Stimulated activated CD4-positive, alpha-beta T cell treated with anti-CD3 and anti-CD28 coated beads, Interleukin-4, amount 100 ng/mL, for 4 hours (primary cell): ENCODE results near the gene CHCHD3.

Experiments used
- DNase-seq, 2 experiments: peaks; one replicate each; pipeline ENCODE4 v3.0.0-alpha.2; 2020

CHCHD3 gene

DNA sequence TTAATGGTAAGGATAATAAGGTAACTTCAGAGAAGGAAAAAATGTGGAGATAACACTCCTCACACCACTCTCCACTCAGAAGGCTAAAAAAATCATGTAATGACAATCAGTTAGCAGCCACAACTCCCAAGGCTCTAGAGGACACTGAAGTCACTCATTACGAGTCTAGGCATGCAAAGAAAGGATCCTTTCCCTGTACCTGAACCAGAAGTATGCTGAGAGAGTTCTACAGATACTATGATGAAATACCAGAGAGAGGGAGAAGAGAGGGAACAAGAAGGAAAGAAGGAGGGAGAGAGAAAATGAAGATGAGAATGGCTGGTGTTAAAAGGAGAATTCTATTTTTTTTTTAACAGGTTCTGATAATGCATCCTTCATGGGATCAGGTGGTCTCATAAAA, 281.4 kb downstream of the CHCHD3 start:
- DNase-seq = no peak

DNA sequence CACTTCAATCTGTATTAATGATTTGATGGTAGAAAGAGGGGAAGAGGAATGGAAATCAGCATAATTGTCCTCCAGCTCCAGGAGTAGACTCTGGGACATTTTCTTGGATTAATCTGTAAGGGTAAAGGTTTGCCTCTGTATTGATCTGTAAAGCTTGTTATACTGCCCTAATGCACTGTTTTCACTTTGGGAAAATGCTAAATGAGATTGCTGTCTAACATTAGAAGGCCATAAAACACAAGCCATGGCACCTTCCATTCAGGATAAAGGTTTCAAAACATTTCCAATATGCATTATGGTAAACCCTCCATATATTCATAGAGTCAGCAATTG, 282.8 kb downstream of the CHCHD3 start:
- DNase-seq = no peak

DNA sequence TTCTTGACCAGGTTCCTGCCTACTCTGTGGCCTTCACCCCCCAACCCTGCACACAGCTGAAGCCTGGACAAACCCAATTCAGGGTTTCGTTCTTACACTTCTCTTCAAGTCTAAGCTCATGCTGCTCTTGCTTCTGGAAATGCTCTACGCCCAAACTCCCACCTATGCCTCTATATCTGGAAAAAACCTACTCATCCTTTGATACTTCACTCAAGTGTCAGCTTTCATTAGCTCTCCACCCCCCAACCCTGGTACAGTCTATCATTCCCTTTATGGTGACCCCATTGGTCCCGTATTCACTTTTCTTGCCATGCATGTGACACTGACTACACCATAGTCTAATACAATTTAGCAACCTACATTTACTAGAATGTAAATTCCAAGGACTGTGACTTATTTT, 284.7 kb downstream of the CHCHD3 start:
- DNase-seq = no peak

DNA sequence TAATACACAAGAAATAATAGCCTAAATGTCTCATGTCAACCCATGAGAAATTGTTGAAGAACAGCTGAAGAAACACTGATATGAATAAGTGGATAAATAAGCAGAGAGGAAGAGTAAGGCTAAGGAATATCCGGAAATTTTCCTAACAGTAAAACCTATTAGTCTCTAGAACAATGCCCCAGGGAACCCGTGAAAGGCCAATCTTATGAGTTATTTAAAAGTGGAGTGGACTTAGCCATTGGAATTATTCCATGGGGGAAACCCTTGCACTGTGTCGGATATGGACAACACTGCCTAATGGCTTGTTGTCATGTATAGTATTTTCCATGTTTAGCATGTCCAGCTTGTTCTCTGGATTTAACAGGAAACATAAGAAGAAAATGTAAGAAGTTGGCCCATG, 288.4 kb downstream of the CHCHD3 start:
- DNase-seq = no peak

DNA sequence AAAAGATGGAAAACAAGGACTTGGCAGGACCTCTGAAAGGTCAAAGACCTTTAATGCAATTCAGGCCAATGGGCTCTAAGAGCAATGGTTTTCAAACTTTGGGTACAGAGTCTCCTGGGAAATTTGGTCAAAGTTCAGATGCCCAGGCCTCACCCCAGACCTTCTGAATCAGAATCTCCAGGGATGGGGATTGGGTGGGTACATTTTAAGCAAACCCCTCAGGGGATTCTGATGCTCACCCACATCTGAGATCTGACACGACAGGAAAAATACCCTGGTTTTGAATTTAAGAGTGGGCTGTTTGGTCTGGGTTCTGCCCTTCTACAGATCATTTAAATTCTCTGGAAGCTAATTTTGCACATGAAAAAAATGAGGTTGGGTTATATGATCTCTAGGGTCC, 290.9 kb downstream of the CHCHD3 start:
- no peak for DNase-seq

DNA sequence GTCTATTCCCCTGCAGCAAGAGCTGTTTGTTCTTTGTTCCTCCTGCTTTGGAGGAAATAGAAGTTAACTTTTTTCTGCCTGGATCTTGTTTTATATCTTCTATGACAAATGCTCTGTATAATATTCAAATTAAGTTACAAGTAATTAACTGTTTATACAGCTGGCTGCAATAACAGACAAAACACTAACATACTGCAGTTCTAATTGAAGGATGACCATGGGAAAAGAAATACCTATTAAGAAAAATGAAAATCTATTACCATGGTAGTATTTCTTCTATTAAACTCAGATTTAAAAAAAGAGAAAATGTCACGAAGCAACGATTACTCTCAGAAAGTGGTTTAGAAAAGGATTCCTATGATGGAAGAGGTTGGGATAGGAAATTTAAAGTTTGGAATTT, 291.8 kb downstream of the CHCHD3 start:
- no peak for DNase-seq

DNA sequence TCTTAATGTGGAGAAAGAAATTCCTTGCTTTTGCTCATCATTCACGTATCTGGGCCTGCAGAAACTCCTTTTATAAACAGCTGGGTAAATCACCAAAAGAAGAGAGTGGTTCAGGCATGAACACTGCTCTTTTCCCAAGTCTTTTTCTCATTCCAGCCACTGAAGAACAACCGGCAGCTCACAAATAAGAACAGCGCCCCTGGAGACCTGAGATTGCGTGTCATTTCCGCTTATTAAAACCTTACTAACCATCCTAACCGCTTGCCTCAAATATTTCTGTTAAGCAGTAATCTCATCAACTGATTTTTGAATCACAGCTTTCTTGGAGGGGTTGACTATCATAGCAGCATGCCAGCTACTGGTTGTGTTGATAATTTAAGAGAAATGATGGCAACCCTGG, 292.6 kb downstream of the CHCHD3 start:
- DNase-seq = no peak

DNA sequence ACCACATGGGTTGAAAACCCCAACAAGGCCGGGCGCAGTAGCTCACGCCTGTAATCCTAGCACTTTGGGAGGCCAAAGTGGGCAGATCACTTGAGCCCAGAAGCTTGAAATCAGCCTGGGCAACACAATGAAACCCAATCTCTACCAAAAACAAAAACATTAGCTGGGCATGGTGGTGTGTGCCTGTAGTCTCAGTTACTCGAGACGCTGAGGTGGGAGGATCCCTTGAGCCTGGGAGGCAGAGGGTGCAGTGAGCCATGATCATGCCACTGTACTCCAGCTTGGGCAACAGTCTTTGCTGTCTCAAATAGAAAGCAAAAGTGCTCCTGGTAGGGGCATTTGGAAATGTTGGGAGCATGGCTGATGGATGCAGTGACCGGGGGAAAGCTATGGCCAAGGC, 296.0 kb downstream of the CHCHD3 start:
- no peak for DNase-seq

DNA sequence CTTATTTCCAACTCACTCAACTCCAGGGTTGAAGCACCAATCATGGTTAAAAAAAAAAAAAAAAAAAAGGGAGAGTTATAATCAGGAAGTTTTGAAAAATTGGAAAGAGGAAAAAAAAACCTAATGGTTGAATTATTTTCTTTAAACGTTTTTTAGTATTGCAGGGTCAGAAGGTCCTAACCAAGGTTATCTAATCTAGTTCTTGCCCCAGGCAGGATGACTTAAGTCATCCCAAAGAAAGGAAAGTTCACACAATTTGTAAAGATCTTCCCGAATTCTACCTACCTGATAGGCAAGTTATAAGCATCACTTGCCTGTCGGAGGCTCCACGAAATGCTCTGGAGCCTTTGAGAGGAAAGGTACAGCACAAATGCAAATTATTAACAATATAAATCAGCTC, 297.5 kb downstream of the CHCHD3 start:
- DNase-seq = no peak

DNA sequence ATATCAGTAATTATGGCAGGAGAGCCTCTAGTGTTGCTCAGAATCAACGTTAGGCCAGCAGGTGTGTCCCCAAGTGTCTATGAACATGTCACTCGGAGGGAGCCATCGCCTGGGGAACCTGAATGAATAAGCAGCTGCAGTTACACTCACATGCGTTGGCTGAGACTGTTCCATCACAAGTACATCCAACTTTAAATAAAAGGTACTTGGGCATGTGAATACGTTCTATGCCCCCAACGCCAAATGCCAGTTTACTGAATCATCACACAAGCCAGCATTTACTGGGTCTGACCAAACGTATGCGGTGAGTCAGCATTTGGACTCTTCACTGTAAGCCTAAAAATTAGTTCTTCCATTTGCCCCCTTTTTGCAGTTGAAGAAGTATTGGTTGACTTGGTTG, 298.1 kb downstream of the CHCHD3 start:
- no peak for DNase-seq

DNA sequence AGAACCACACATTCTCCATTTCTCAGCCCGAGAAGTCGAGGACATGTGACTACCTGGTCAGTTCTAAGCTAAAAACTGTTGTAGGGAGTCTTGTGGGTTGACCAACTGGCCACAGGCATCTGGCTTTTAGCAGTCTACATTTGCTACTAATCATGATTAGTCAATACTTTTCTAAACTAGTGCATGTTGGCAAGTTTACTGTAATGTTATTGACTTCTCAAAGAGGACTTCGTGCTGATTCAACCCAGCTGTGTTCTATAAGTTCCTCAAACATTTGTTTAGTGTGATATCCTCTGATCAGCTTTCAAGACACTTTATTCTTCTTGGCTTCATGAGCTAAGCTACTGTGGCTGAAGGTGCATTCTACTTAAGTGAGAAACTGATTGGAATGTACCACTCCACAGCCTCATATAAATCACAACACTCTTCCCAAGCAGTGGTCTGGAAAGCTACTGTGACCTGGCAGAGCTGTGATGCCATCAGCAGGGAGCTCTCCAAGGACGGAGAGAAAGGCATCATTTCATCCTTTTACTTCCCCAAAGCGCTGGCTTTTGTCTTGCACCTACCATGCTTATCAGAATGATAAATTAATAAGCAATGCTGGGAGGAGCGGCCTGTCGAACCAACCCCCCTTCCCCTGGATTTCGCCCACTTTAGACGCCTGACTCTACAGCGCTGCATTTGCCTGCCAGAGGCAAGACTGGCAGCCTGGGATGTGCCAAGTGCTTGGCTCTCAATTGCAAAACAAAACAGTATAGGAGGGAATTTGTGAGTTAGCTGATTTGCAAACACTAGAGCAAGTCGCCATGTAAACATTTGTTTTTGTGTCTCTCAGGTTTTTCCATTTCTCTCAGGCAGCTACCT, 298.9 kb downstream of the CHCHD3 start:
- no peak for DNase-seq

DNA sequence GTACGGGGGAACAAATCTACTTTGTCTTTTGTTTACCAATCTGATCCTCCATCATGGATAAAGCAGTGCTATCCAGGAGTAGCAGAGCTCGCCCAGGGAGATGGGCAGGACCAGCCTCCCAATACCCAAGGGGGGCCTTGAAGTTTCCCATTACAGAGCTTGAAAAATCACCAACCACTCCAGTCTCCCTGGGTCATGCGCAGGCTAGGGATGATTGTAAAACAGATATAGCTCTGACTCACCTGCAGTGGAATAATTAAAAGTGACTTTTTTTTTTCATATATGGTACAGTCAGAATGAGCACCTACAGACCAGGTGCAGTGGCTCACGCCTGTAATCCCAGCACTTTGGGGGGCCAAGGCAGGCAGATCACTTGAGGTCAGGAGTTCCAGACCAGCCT, 301.1 kb downstream of the CHCHD3 start:
- DNase-seq = no peak

DNA sequence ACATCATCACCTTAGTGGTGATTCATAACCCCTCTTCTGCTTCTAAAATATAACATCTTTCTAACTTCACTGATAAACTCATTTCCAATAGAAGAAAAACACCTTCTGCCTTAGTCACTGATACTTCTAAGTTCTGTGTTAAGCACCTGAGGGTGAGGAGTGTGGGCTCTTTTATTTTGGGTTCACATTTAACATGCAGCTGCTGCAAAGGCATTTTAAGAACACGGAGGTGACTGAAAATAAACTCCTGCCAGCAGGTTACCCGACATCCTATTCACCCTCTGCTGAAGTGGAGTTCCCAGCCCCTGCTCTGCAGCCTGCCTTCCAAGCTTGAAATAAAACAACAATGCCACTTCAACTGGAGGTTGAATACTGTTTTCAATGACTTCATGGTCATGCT, 302.7 kb downstream of the CHCHD3 start:
- DNase-seq = no peak

DNA sequence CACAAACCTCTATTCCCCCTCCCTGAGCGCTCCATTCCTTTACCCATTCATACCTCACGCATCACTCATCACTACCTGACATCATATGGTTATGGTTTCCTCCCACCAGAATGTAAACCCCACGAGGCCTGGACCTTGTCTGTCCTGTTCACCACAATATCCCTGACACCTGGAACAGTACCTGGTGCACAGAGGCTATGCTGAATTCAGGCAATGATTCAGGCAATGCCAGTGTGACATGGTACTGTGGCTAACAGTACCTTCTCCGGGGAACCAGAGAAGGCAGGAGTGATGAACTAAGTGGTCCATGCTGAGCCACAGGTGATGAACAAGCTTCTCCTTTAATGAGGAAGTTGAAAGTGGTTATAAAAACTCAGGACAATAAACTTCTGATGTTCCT, 303.1 kb downstream of the CHCHD3 start:
- DNase-seq = no peak

DNA sequence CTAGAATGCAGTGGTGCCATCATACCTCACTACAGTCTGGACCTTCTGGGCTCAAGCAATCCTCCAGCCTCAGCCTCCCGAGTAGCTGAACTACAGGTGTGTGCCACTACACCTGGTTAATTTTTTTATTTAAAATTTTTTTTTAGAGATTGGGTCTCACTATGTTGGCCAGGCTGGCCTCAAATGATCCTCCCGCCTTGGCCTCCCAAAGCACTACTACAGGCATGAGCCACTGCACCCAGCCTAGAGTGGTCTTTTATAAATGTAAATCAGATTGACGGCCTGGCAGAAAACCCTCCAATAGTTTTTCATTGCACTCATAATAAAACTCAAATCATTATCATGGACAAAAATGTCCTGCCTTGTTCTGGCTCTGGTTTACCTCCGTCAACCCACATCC, 303.9 kb downstream of the CHCHD3 start:
- no peak for DNase-seq

DNA sequence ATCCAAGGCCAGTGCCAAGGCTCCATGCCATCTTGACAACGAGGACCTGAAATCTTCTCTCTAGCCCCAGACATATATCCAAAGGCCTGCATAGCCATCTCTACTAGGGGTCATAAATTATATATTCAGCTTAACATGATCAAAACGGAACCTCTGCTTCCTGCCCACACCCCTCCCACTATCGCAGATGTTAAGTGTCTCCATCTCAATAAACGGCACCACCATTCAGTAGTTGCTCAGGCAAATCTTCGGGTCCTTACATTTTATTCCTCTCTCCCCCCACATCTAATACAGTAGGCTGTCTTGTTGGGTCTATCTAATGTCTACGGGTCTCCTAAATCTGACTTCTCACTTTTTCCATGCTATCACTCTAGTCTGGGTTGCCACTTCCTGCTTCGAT, 304.5 kb downstream of the CHCHD3 start:
- DNase-seq = no peak

DNA sequence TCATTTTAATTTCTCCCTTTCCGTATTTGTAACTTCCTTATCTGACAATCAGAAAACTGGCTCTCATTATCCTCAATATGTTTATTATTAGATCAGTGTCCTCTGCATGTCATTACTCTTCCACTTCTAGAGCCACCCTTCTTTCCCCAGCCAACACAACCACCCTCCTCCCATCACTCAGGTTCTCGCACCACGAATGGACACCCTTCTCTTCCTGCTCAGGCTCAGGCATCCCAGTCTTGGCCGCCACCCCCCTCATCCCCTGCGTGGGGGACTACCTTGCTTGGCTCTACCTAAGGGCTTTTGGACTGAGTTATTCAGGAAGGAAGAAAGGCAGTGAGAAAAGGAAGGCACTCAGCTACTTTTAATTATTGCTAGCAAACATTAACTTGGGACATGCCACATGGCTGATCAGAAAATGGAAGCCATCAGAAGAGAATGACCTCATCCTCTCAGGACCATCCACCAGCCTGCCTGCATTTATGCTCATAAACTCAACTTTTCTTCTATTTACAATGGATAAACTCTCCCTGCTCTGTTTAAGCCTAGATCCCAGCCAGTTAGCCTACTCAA, 305.8 kb downstream of the CHCHD3 start:
- DNase-seq = no peak

DNA sequence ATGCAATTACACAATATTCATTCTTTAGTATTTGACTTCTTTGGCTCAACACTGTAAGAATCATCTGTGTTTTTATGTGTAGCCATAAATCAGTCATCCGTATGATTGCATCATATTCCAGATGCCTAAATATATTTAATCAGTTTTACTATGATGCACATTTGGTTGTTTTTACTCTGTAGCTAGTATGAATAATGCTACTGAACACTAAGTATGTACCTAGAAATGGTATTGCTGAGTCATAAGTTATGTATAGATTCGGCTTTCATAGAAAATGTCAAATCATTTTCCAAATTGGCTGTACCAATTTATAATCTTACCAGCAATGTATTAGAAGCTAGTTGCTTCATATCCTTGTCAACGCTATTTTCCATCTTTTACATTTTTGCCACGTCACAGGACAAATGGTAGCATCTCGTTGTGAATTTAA, 308.3 kb downstream of the CHCHD3 start:
- no peak for DNase-seq

DNA sequence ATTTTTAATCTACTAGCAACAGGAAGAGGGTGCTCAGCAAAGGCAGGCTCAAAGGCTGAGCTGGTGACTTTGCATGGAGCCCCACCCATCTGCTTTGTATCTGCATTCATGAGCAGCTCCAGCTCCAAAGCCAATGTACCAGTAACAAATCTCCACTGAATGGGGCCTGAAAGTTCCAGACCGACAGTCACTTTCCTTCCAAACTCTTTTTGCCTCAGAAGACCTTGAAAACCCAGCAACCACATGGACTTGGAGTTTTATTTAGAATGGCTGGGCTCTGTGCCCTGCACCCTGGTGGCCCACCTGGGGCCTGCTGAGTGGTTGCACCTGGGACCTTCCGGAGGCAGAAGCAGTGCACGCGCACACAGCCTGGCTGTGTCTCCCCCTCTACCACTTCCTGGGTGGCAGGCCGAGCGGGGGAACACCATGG, 310.6 kb downstream of the CHCHD3 start:
- peak in 1 of 2 experiments; percentile 6 for DNase-seq

DNA sequence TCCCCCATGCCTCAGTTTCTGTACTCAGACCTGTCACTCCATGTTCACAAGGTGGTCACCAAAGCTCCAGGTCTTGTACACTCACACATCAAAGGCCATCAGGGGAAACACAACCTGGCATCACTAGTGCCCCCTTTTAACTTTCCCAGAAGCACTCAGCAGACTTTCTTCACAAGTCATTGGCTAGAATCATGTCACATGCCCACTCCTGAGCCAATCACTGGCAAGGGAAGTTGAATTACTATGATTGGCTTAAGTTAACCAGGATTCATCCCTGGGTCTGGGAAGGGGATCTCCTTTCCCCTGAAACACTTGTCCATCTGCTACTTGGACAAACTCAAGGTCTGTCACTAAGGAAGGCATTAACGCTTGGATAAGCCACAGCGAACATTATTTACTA, 311.8 kb downstream of the CHCHD3 start:
- DNase-seq = no peak

DNA sequence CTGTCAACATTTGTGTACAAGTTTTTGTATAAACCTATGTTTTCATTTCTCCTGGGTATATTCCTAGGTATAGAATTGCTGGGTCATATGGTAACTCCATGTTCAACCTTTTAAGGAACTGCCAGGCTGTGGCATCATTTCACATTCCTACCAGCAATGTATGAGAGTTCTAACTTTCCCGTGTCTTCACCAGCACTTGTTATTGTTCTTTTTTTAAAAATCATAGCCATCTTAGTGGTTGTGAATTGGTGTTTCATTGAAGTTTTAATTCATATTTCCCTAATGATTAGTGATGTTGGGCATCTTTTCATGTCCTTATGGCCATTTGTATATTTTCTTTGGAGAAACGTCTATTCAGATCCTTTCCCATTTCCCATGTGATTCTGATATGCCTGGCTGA, 312.6 kb downstream of the CHCHD3 start:
- no peak for DNase-seq

DNA sequence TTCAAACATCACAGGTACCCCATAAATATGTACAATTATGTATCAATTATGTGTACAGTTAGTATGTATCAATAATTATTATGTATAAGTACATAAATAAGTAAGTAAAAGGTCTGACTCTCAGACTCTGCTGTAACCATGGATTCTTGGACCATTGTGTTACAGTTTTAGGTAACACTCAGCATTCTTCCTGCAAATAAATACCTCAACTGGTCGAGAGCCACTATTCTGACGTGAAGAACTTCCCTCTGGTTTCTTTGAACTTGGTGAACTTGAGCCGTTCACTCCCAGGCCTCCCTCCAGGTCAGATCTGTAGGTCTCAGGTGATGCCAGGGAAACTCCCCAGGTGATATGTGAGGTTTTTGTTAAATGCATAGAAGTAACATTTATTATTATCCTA, 313.8 kb downstream of the CHCHD3 start:
- DNase-seq = no peak

DNA sequence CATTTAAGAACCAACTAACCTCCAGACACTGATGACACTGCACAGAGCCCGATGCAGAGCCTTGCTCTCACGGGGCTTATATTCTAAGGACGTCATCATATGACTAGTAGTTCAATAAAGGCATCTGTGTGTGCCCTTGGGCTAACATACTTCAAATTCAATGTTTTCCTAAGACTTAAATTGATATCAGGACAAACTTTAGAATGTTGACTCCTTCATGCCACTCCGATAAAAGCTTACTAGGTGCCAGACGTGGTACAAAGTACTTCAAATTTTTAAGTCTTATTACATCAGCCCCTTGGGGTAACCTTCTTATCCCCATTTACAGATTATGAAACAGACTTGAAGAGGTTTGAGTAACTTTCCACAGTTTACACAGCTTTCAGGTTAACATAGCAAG, 314.5 kb downstream of the CHCHD3 start:
- DNase-seq = no peak

DNA sequence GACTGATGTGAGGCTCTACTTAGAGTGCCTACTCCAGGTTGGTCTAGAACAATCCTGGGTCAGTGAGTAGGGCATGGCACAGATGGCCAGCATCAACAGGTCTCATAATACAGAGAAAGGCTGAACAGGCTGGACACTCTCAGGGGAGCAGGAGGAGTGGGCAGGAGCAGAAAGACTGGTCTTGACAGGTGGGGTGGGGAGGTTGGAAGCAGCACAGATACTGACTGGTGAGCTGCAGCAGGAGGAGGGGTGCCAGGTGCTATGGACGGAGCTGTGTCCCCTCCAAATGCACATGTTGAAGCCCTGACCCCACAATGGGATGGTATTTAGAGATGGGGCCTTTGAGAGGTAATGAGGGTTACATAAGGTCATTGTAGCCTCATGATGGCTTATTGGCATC, 315.2 kb downstream of the CHCHD3 start:
- no peak for DNase-seq

DNA sequence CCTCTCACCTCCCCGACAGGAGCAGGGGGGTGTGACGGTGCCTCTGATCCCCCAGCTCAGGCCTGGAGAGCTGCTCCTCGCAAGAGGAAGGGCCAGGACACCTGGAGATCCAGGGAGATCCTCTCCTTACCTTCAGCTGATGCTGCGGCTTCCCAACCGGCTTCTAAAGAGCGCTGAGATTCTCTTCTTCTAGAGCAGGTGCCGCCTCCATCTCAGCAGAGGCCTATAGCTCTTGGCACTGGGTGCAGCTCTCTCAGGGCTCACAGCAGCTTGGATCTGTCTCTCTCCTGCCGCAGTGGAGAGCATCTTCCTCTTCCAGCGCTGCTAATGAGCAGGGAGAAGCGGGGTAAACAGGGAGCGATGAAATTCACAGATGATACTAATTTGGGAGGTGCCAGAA, 316.0 kb downstream of the CHCHD3 start:
- no peak for DNase-seq
